HG03139 (cell line): ENCODE data around the gene TMEM19.

Experiments used
- ATAC-seq: cut with Tn5 transposase; IDR thresholded peaks from one replicate; pipeline ENCODE4 v1.9.1; 2021; ENCODE audit not compliant: unreplicated experiment

TMEM19 gene

GRCh38 chr12:71685914-71686657, at the start of gene TMEM19:
Gene TMEM19, plus strand, starts transcription at chr12:71686082. Its CDS starts 599 bp downstream, at chr12:71686681.
- ATAC-seq = peak; percentile 83

DNA sequence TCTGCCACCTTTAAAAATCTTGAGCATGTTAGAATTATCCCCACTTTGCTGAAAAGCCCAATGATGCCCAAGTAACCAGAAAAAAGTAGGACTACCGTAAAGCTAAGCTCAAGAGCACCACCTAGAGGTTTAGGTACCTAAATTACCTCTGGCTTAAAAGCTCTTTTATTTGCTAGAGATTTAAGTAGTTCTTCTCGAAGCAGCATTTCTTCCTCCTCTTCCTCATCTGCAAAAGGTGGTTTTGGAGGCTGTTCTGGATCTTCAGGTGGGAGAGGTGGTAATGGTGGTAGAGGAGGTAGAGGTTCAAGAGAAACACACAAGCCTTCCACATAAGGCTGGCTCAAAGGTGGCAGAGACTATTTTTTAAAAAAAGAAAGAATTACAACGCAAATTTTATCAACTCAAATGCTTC, 49.2 kb upstream of the TMEM19 start:
- ATAC-seq = no peak

DNA sequence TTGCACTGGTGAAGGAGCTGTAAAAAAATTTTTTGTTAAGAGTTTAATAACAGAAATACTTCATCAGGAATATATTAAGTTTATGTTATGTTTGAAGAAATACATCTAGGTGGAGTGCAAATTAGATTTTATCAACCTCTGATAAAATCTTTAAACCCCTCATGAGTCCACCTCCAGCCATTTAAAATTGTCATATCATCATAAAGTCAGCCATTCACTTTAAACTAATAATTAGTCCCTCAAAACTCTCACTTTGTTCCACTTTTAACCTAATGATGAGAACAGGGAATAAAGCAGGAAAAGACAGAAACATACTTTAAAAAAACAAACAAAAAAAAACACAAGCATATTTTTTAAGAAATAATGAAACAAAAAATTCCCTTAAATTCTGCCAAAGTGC, 47.4 kb upstream of the TMEM19 start:
- ATAC-seq = no peak

DNA sequence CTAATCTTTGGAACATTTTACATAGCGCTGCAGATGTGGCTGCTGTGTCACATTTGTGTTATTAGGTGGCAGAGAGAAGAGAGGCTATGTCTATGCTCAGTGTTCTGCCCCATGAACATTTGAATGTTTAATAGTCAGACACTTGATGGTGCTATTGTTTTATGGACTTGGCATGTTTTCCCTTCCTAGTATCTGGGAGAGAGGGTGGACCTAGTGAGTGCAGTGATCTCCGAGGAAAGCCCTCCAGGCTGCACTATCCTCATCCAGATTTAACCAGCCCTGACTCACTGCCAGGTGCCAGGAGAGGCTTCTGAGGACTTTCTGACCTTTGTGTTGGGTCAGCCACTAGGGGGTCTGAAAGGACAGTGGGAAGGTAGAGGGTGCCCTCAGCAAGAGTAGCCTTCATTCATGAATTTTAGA, 46.5 kb upstream of the TMEM19 start:
- ATAC-seq = no peak

GRCh38 chr12:71640316-71640715, 45.6 kb upstream of the TMEM19 start:
- no peak for ATAC-seq

- no peak for ATAC-seq
Observed at GRCh38 chr12:71641390-71641789, 44.5 kb upstream of the TMEM19 start.

- no peak for ATAC-seq
Observed at GRCh38 chr12:71642264-71642663, 43.6 kb upstream of the TMEM19 start.

DNA sequence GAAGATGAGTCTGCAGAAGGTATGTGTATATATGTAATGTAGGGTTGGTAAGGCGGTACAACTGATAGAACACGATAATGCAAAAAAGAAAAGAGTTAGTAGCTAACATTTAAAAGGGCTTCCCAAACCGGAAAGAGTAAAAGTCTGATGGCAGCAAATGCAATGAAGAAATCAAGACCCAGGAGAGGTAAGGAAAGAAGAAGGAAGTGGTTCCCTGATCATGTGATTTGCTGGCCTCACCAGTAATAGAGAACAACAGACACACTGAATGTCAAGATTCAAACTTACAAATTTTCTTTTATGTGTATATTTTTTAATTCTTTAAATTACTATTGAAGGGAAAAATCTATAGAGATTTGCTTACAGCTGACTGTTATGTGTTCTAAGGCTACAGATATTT, 40.6 kb upstream of the TMEM19 start:
- ATAC-seq = no peak

GRCh38 chr12:71646512-71646911, 39.4 kb upstream of the TMEM19 start:
- no peak for ATAC-seq

- no peak for ATAC-seq
Observed at GRCh38 chr12:71648537-71648936, 37.3 kb upstream of the TMEM19 start.

DNA sequence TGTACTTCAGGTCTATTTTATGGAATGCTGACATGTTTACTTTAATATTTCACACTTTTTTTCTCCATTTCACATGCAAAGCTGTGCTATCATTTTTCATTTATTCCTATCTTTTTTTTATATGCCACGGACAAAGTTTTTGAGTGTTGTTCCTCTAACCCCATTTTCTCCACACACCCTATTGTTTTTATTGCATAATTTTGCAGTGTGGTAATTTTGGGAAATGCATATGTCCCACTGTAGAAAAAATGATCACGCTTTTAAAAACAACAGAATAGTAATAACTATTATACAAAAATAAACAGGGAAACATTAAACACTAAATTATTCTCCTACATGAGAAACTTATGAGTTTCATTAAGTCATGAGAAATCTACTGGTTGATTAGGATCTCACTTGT, 36.5 kb upstream of the TMEM19 start:
- ATAC-seq = no peak

GRCh38 chr12:71652656-71653055, 33.2 kb upstream of the TMEM19 start:
- ATAC-seq = no peak

DNA sequence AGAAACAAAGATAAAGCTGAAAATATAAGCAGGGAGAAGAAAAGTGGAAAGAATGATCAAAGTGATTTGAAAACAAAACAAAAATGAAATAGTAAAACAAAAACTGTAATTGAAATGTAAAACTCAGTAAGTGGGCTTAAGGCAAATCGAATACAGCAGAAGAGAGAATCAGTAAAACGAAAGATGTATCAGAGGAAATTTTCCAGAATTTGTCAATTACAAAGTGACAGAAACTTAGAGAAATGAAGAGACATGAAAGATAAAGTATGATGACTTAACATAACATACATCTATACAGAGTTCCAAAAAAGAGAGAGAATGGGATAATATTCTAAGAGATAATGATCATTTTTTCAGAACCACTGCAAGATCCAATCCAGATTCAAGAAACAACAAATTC, 32.7 kb upstream of the TMEM19 start:
- ATAC-seq = no peak

GRCh38 chr12:71654200-71654599, 31.7 kb upstream of the TMEM19 start:
- ATAC-seq = no peak

DNA sequence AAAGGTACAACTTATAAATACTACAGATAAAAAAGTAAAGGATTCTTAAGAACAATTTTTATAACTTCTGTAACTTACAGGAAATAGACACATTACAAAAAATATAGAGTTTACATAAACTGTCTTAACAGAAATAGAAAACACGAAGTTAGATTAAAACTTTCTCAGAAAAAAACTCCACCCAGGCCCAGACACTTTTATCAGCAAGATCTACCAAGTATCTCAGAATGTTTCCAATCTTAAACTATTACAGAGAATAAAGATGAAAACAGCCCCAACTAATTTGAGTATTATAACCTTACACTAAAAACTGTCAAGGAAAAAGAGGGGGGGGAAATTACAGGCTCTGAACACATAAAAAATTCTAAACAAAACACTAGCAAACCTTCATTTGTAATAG, 30.4 kb upstream of the TMEM19 start:
- ATAC-seq = no peak

DNA sequence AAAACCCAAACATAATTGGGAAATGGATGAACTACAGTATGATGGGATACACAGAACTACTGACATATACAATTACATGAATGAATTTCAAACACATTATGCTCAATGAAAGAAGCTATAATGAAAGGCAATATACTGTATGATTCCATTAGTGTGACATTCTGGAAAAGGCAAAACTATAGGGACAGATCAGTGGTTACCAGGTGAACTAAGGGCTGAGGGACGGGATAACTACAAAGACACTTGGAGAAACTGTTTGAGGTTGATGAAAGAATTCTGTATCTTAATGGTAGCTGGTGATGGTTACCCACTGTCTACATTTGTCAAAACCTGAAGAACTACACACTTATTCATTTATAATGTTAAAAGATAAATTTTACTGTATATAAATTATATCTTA, 30.0 kb upstream of the TMEM19 start:
- ATAC-seq = no peak

DNA sequence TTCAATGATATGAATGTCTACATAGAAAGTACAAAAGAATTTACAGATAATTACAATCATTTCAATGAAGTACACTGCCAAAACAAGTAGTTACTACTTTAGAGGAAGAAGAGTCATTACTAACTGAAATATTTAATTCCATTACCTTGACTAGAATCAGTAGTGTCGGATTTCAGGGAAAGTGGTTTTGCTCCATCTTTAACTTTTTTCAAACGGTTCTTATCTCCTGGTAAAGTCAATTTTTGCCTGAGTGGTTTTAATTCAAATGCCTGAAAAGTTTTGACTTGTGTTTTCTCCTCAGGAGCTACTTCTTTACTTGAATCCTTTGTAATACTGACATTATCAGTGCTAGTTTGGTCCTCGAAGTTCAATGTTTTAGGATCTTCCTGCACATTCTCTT, 29.1 kb upstream of the TMEM19 start:
- ATAC-seq = no peak

- ATAC-seq = no peak
Observed at GRCh38 chr12:71661977-71662530, 23.8 kb upstream of the TMEM19 start.

GRCh38 chr12:71662849-71663560, 22.9 kb upstream of the TMEM19 start:
- peak; percentile 18 for ATAC-seq

GRCh38 chr12:71663561-71664410, 22.1 kb upstream of the TMEM19 start, which contains the start of the genes THAP2 and ZFC3H1:
Gene THAP2, plus strand, starts transcription at chr12:71664301. Its CDS starts 209 bp downstream, at chr12:71664510.
Gene ZFC3H1, minus strand, starts transcription at chr12:71663848. Its CDS starts 238 bp downstream, at chr12:71663610.
- peak; percentile 90 for ATAC-seq
